Esophagus mucosa (tissue), 1 donor: ENCODE data around the gene NRG4. TPM values are rescaled to one million over a fixed set of nuclear protein-coding genes. Genes with fewer than 3 reads are reported as not detected.
A peak's percentile ranks its signal among the peaks of the same experiment; 100 is the strongest.
"Not testable (repeated sequence)": the region's sequence is repeated elsewhere in the genome, so short reads cannot be mapped to it uniquely, and the experiment has no call there.

Source experiments
- ATAC-seq: fragments of 200-7000 bp; cut with Tn5 transposase; one replicate; pipeline ENCODE4 v1.9.1; 2020
- total RNA-seq: library from RNA; stranded (reverse); gene quantifications from one replicate; pipeline ENCODE4 v1.2.4, GENCODE V29; 2023
- donor health status: DM: yes; HTN: yes; CAD: no.

The NRG4 gene
- total RNA-seq, 1 donor from 2014 or later = 1.6 TPM

DNA sequence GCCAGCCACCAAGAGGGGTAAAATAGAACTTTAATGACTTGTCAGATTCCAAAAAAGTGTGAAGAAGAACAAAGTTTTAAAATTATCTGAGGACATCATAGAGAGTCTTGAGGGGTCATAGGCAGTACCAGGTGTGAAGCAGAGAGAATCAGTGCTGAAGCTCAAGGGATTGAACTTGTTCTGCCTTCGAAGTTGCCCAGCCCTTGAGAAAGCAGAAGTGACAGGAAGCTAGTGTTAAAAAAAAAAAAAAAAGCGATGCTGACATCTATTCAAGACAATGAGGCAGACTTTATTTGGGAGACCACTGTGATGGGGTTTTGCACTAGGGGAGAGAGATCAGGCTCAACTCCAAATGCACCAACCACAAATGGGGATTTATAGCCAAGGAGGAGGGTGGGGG is 86.8 kb downstream of the NRG4 start:
- no peak for ATAC-seq

DNA sequence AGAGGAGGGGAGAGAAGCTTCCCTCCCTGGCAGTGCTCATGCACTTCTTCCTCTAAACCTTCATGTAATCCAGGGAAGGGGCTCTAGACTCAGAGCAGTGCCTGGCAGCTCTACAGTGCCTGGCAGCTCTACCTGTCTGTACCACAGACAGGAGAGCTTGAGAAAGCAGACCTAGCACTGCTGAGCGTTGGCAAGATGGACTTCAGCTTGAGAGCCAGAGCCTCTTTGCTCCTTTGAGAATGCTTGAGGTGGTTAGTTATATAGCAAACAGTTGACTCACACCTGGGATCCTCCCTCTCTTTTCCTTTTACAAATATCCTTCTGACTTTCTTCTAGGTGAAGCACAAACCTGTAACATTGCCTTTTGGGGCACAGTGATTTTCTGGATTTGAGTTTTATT is 87.6 kb downstream of the NRG4 start:
- ATAC-seq = no peak

DNA sequence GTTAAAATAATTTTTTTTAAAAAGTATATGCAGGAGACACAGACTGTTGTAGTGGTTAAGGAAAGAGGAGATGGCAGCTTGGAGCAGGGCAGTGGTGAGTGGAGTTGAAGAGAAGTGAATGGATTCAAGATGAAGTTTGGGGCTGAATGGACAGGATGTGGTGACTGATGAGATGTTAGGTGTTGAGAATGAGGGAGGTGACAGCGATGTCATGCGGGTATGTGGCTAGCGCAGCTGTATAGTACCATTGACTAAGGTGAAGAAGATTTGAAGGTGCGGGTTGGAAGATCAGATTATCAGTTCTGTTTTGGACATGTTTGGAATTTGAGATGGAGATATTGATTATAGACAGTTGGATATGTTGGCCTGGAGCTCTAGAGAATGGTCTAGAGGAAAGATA is 88.5 kb downstream of the NRG4 start:
- ATAC-seq = no peak

DNA sequence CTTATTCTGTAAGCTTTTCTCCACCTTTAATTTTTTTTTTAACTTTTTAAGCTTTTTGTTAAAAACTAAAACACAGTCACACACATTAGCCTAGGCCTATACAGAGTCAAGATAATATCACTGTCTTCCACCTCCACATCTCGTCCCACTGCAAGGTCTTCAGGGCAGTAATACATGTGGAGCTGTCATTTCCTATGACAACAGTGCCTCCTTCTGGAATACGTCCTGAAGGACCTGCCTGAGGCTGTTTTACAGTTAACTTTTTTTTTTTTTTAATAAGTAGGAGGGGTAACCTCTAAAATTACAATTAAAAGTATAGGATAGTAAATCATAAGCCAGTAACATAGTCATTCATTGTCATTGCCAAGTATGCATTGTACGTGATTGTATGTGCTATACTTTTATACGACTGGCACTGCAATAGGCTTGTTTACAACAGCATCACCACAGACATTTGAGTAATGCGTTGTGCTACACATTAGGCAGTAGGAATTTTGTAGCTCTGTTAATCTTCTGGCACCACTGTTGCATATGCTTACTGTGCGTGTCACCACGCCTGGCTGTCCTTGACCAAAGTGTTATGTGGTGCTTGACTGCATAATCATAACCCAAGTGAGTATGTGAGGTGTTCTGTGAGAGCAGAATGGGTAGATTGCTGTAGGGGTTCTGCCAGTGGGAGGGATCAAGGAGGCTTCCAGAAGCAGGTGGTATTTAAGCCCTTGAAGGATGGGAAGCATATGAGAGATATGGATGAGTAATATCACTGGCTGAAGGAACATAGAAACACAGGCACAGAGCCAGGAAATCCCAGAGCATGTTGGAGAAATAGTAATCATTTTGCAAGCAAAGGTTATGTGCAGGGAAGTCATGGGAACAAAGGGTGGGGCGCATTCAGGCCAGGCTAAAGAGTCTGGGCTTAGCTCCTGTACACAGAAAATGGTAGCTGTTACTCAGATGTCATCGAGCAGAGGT is 90.2 kb downstream of the NRG4 start:
- ATAC-seq = peak; percentile 68

DNA sequence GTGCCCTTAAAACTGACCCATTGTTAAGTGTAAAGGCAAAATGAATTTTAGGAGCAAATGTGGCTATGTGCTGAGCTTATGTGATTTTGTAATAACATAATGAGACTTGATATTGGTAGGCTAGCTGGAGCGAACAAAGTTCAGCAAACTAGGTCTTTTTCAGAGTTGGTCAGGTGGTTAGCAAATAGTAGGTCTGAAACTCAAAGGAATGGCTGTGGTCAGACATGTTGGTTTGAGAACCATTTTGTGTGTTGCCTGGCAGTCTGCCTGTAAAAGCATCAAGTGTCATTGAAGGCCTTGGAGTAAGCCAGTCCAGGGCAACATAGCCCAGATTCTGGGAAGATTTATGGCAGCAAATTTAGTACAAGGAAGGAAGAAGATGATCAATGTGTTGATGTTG is 92.1 kb downstream of the NRG4 start:
- ATAC-seq = no peak

DNA sequence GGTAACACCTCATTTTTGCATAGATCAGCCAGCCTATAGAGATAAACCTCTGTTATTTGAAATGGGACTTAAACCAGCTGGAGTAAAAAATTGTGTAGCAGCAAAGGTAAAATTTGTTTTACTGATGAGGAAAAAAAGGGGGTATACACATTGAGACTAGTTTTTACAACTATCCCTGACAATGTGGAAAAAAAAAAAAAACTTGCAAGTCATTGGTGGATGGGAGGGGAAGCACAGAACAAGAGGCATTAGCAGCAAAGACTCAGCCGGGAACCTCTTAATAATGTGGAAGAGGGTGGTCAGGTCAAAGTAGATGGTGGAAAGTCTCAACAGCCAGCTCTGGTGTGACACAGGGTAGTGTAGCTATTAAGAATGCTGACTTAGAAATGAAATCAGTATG is 94.1 kb downstream of the NRG4 start:
- no peak for ATAC-seq

DNA sequence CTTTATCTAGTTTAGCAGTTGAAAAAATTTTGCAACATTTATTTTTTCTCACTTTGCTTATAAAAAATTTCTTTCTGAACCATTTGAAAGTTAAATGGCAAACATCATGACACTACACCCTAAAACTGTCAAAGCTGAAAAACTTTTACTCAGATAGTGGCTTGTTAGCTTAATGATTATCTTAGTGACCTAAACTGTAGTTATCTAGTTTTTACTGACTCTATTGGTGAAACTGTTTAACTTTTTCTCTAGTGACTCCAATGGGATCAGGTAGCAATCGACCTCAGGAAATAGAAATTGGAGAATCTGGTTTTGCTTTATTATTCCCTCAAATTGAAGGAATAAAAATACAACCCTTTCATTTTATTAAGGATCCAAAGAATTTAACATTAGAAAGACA is 95.2 kb downstream of the NRG4 start:
- ATAC-seq = no peak

DNA sequence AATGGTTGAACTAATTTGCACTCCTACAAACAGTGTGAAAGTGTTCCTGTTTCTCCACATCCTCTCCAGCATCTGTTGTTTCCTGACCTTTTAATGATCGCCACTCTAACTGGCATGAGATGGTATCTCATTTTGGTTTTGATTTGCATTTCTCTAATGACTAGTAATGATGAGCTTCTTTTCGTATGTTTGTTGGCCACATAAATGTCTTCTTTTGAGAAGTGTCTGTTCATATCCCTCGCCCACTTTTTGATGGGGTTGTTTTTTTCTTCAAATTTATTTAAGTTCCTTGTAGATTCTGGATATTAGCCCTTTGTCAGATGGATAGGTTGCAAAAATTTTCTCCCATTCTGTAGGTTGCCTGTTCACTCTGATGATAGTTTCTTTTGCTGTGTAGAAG is 101.9 kb downstream of the NRG4 start:
- ATAC-seq = not testable (repeated sequence)

DNA sequence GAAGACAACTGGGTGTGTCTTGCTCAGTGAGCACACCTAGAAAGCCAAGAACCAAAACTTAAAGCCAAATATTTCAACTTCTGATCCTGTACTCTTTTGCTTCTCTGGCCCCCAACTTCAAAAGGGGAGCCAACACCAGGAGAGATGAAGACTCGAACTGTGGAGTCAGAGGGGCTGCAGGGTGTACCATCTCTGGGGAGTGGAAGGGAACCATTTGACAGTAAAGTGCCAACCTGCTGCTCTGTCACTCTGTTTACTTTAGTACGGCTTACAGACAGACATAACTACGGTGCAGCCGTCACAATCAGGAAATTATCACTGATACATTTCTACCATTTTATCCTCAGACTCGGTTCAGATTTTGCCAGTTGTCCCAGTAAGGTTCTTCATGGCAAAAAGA is 107.0 kb downstream of the NRG4 start:
- ATAC-seq = no peak

DNA sequence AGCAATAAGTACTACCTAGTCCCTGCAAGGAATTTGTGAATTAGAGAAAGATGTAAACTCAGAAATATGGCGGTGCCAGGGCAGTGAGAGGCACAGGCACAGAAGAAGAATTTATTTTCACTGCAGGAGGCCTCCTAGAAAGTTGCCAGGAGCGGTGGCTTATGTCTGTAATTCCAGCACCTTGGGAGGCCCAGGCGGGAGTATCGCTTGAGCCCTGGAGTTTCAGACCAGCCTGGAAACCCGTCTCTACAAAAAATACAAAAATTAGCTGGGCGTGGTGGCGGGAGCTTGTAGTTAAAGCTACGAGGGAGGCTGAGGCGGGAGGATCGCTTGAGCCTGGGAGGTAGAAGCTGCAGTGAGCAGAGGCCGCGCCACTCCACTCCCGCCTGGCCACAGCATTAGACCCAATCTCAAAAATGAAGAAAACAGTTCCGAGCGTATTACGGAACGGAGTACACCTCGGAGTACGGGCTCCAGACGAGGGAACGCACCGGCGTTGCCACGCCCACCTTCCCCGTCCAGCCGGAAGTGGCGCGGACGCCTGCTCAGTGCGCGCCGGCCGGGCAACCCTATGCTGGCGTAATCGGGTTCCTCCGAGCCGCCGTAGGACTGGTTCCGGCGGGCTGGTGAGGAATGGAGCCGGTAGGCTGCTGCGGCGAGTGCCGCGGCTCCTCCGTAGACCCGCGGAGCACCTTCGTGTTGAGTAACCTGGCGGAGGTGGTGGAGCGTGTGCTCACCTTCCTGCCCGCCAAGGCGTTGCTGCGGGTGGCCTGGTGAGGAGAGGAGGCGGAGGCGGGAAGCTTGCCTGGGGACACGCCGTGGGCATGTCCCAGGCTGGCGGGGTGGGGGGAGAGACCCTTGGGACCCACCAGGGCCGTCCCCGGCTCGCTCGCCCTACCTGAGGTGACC is 108.6 kb downstream of the NRG4 start, which contains the start of gene FBXO22:
FBXO22 (plus strand) TSS at position 548 of the 909 bp plus-strand sequence; CDS start at position 634, 86 bp downstream.
- peak; percentile 98 for ATAC-seq

DNA sequence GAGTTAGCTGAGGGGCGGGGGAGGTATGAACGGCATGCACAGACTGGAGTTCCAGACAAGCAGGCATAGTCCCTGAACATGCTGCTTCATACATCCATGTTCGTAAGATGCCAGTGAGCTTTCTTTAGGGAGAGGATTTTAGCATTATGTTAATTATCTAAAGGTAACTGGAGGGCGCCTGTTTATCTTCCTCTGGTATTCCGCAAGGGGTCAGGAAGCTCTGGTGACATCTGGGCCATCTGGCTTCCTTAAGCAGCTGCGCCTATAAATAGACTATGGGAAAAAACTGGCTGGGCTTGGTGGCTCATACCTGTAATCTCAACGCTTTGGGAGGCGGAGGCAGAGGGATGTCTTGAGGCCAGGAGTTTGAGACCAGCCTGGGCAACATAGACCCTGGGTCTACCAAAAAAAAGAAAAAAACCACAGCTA is 110.1 kb downstream of the NRG4 start:
- no peak for ATAC-seq

DNA sequence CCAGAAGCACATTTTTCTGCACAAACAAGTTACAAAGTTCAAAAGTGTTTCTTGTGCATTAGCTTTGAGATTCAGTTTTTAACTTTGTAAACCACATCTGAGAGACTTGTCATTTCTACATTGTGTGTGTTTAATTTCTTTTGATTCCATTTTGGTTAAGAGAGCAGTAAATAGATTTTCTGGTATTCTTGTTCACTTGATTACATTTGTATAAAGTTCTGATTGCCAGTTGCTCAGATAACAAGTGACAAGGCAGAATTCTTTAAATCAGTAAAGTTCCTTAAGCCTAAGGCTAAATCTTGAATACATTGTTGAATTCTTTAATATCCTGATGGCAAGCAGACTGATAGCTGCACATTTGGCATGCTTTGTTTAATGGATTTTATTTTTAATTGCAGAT is 111.6 kb downstream of the NRG4 start:
- no peak for ATAC-seq

DNA sequence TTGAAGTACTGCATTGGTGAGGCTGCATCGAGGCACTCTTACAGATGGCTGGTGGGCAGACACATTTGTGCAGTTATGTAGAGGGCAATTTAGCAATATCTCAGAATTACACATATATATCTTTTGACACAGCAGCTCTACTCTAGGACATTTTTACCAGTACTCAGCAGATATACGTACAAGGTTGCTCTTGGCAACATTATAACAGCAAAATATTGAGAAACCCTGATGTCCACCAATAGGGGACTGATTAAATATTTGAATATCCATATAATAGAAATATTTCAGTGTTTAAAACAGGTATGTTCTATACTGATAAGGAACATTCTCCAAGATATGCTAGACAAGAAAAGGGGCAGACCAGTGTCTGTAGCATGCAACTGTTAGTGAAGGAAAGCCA is 116.5 kb downstream of the NRG4 start:
- ATAC-seq = no peak

DNA sequence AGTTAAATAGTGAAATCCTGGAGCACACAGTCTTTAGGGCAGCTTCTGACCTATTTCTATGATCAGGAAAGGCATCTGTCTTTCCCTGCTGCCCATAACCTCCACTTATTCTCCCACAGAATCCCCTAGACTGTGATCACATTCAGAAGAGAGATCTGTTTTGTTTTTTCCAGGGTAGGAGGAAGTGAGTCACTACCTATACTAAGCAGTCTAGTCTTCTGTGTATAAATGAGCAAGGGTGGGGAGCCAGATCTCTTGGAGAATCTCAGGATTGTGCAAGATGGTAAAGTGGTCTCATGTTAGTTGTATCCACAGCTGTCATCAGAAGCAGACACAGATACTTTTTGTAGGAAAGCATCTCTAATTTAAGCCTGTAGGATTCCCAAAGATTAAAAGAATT is 120.3 kb downstream of the NRG4 start:
- ATAC-seq = peak; percentile 31

Other genes with a start within 250 kb of the NRG4 start
- 20.9 TPM for gene UBE2Q2, start 169.0 kb downstream of the NRG4 start, total RNA-seq
- gene FBXO22, start 108.5 kb downstream of the NRG4 start, total RNA-seq = 23.8 TPM
- 0.08 TPM for gene TMEM266, start 47.6 kb upstream of the NRG4 start, total RNA-seq